Astrocyte of the spinal cord (primary cell): Measurements from ENCODE around the gene GDE1.

ENCODE experiments used
- DNase-seq: peaks from one replicate; pipeline ENCODE4 v3.0.0; 2011; ENCODE audit warnings: low read depth, low spot score
- H3K4me3 ChIP-seq: 2 replicates; pipeline ENCODE4 v1.5.1; 2011; ENCODE audit warnings: low read depth, mild to moderate bottlenecking, low read length, moderate library complexity
- in situ Hi-C: cut with HindIII; loops from 2 replicates; pipeline ENCODE4 v1.10.0; 2017; ENCODE audit warnings: low sequenced_read_pairs
- TF ChIP-seq, protein P1 (sequence below): IDR thresholded peaks from 2 replicates; pipeline ENCODE4 v1.5.1; 2012; ENCODE audit warnings: low read depth, mild to moderate bottlenecking, low read length, inconsistent platforms

The GDE1 gene

GRCh38 chr16:19518388-19518787, 3.5 kb downstream of the GDE1 start:
- in situ Hi-C loops = no loop called here
- H3K4me3 ChIP-seq = no peak overlapping the region
- DNase-seq = no peak
- TF ChIP-seq, protein P1, sequence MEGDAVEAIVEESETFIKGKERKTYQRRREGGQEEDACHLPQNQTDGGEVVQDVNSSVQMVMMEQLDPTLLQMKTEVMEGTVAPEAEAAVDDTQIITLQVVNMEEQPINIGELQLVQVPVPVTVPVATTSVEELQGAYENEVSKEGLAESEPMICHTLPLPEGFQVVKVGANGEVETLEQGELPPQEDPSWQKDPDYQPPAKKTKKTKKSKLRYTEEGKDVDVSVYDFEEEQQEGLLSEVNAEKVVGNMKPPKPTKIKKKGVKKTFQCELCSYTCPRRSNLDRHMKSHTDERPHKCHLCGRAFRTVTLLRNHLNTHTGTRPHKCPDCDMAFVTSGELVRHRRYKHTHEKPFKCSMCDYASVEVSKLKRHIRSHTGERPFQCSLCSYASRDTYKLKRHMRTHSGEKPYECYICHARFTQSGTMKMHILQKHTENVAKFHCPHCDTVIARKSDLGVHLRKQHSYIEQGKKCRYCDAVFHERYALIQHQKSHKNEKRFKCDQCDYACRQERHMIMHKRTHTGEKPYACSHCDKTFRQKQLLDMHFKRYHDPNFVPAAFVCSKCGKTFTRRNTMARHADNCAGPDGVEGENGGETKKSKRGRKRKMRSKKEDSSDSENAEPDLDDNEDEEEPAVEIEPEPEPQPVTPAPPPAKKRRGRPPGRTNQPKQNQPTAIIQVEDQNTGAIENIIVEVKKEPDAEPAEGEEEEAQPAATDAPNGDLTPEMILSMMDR = no peak

DNA sequence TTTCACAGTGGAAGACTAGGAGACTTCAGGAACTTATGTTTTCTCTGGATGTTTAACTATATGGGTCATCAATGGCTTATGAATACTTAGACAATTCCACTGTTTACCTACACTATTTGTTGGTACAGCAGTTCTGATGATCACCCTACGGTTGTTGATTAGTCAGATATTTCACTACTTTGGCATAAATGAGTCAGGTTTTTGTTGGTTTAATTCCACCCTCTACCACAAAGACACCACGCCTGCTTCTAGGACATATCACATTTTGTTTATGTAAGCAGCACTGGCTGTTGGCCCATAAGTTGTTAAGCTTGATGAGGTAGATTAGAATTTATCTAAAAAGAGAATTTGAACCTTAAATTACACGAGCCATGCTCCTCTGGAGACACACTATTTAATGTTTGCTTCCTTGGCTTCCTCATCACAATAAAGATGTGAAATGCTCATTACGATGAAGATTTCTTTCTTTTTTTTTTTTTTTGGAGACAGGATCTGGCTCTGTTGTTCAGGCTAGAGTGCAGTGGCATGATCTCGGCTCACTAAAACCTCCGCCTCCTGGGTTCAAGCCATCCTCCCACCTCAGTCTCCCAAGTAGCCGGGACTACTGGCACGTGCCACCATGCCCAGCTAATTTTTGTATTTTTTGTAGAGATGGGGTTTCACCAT, 4.3 kb downstream of the GDE1 start:
- in situ Hi-C loops = no loop called here
- peak; percentile 32 for DNase-seq
- TF ChIP-seq, protein P1 = no peak
- H3K4me3 ChIP-seq = no peak overlapping the region

DNA sequence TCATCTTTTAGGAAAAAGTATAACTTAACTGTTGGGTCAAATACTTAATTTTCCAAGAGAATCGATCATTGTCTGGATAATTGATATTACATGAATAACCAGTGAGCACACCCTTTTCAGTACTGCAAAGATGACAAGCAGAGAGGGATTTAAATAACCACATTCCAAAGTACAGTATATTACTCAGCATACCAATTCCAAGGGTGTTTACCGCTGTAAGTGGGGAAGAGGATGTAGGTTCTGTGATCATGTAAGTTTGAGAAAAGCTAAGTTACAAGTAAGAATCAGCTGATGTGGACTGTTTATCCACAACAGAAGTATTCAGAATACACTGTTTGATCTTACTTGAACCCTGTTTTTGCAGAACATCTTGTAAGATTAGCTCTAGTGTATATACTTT, 6.1 kb downstream of the GDE1 start:
- in situ Hi-C loops = no loop called here
- DNase-seq = no peak
- H3K4me3 ChIP-seq = no peak overlapping the region
- TF ChIP-seq, protein P1 = no peak

GRCh38 chr16:19513377-19514053, 8.4 kb downstream of the GDE1 start:
- DNase-seq = no peak
- no peak overlapping the region for H3K4me3 ChIP-seq
- TF ChIP-seq, protein P1 = no peak
- in situ Hi-C loops = no loop called here

GRCh38 chr16:19512297-19512696, 9.6 kb downstream of the GDE1 start:
- in situ Hi-C loops = no loop called here
- TF ChIP-seq, protein P1 = no peak
- no peak for DNase-seq
- no peak overlapping the region for H3K4me3 ChIP-seq

DNA sequence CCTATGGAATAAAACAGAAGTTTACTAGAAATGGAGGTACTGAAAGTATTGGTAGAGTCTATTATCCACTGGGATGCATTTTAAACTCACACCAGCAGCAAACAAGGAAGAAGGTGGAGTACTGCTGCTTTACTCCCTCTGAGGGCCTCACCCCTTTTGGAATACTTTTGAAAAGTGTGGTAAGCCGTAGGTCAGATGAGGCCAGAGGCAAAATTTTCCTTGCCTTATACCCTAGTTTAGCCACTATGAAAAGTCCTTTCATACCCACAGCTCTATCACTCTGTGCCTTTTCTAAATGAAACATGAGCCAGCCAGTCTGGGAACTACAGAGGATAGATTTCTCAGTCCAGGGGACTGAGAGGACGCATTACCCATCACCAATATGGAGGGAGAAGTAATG, 14.0 kb downstream of the GDE1 start:
- no peak for DNase-seq
- H3K4me3 ChIP-seq = no peak overlapping the region
- in situ Hi-C loops = no loop called here
- TF ChIP-seq, protein P1 = no peak
